B cell (primary cell): ENCODE measurements around the gene ITIH3. TPM values are rescaled to one million over a fixed set of nuclear protein-coding genes. Genes with fewer than 3 reads are reported as not detected.

Experiments used
- ATAC-seq: fragments of 200-7000 bp; cut with Tn5 transposase; one replicate; pipeline ENCODE4 v1.10.0; 2021; ENCODE audit warnings: low read depth, mild to moderate bottlenecking, moderate number of reproducible peaks, moderate library complexity
- CTCF ChIA-PET: fragments of 350-600 bp; sonication (Branson Sonifier 250); formaldehyde crosslinking; loops from one replicate; lab custom pipeline; 2021; ENCODE audit warnings: antibody characterized with exemption, inconsistent platforms; lab: Charles Lee
- POLR2A ChIA-PET: fragments of 350-600 bp; sonication (Branson Sonifier 250); formaldehyde crosslinking; loops from one replicate; lab custom pipeline; 2021; ENCODE audit warnings: antibody characterized with exemption; lab: Charles Lee
- DNase-seq: peaks from one replicate; pipeline ENCODE4 v3.0.0; 2013
- H2AFZ ChIP-seq: 2 replicates; pipeline ENCODE4 v1.6.1; 2012; ENCODE audit warnings: mild to moderate bottlenecking, low read depth, low read length; ENCODE audit not compliant: insufficient read depth, poor library complexity, severe bottlenecking
- H3K27ac ChIP-seq, 2 donors: 1 replicate in 1 of 2; 2 replicates in 1 of 2; pipeline ENCODE4 v1.5.1; 2012 to 2013; ENCODE audit warnings: low read length in 2 of 2, mild to moderate bottlenecking in 2 of 2, moderate library complexity in 1 of 2
- H3K27me3 ChIP-seq, 4 experiments: fragments of 200-600 bp in 1 of 4; sonication (generic) in 1 of 4; replicated peaks in 1 of 4; 1 replicate in 2 of 4; 2 replicates in 2 of 4; pipeline versions ENCODE4 v1.6.1 to v1.7.0; 2013 to 2016; ENCODE audit warnings: low read length in 3 of 4, mild to moderate bottlenecking in 2 of 4, mixed read lengths in 1 of 4, moderate library complexity in 1 of 4; ENCODE audit not compliant: insufficient read depth in 4 of 4, control insufficient read depth in 3 of 4; ENCODE audit errors: control extremely low read depth in 1 of 4
- H3K36me3 ChIP-seq, 2 experiments: replicated peaks in 1 of 2; 1 replicate in 1 of 2; 2 replicates in 1 of 2; pipeline versions ENCODE4 v1.6.1 to v1.7.1; 2013; ENCODE audit warnings: low read length in 1 of 2; ENCODE audit not compliant: insufficient read depth in 2 of 2, control insufficient read depth in 1 of 2; ENCODE audit errors: control extremely low read depth in 1 of 2, extremely low read depth in 1 of 2
- H3K4me1 ChIP-seq, 2 donors: fragments of 200-600 bp in 1 of 2; sonication (generic) in 1 of 2; 1 replicate in 1 of 2; 2 replicates in 1 of 2; pipeline versions ENCODE4 v1.5.1 to v1.6.1; 2013 to 2017; ENCODE audit warnings: low read length in 2 of 2; ENCODE audit not compliant: control insufficient read depth in 2 of 2, insufficient read depth in 2 of 2
- H3K4me2 ChIP-seq: replicated peaks from 2 replicates; pipeline ENCODE3; 2012; ENCODE audit warnings: mild to moderate bottlenecking, low read depth, low read length; ENCODE audit not compliant: poor library complexity, severe bottlenecking
- H3K4me3 ChIP-seq, 5 experiments: fragments of 200-600 bp in 1 of 5; sonication (generic) in 1 of 5; 1 replicate in 3 of 5; 2 replicates in 2 of 5; pipeline versions ENCODE4 v1.5.1 to v1.7.0; 2011 to 2016; ENCODE audit warnings: low read length in 4 of 5, mild to moderate bottlenecking in 4 of 5, low read depth in 2 of 5, control low read depth in 1 of 5, moderate library complexity in 1 of 5; ENCODE audit not compliant: insufficient read depth in 1 of 5; ENCODE audit errors: control extremely low read depth in 1 of 5, extremely low read depth in 1 of 5
- H3K79me2 ChIP-seq: fragments of 200-600 bp; sonication (generic); one replicate; pipeline ENCODE4 v1.6.0; 2016; ENCODE audit warnings: low read length; ENCODE audit not compliant: control insufficient read depth, insufficient read depth
- H3K9ac ChIP-seq: fragments of 200-600 bp; sonication (generic); 2 replicates; pipeline ENCODE4 v1.6.1; 2017; ENCODE audit warnings: mild to moderate bottlenecking, low read length, moderate library complexity
- H3K9me3 ChIP-seq, 3 donors: one replicate each; pipeline versions ENCODE4 v1.6.1 to v1.7.1; 2013; ENCODE audit warnings: low read length in 2 of 3; ENCODE audit not compliant: control insufficient read depth in 2 of 3, insufficient read depth in 1 of 3; ENCODE audit errors: control extremely low read depth in 1 of 3
- H4K20me1 ChIP-seq: 2 replicates; pipeline ENCODE4 v1.6.0; 2012; ENCODE audit warnings: mild to moderate bottlenecking, low read length; ENCODE audit not compliant: insufficient read depth, control insufficient read depth, poor library complexity, severe bottlenecking
- H3K27ac Mint-ChIP-seq: one replicate; pipeline ENCODE4 v1.8.0; 2021; ENCODE audit warnings: mixed read lengths
- H3K27me3 Mint-ChIP-seq: one replicate; pipeline ENCODE4 v1.8.0; 2021; ENCODE audit warnings: mixed read lengths
- H3K4me1 Mint-ChIP-seq: one replicate; pipeline ENCODE4 v1.8.0; 2021; ENCODE audit warnings: mixed read lengths
- H3K4me3 Mint-ChIP-seq: one replicate; pipeline ENCODE4 v1.8.0; 2021; ENCODE audit warnings: mixed read lengths
- H3K9me3 Mint-ChIP-seq: one replicate; pipeline ENCODE4 v1.8.0; 2022; ENCODE audit warnings: mixed read lengths; ENCODE audit not compliant: insufficient read depth
- CTCF ChIP-seq: fragments of 200-600 bp; IDR thresholded peaks from one replicate; pipeline ENCODE4 v1.8.0; 2022; ENCODE audit warnings: antibody characterized with exemption, mild to moderate bottlenecking
- EZH2 ChIP-seq: IDR thresholded peaks from 2 replicates; pipeline ENCODE4 v1.6.1; 2012; ENCODE audit warnings: borderline replicate concordance, low read depth, mild to moderate bottlenecking, moderate library complexity, low read length; ENCODE audit not compliant: insufficient read depth, poor library complexity, severe bottlenecking
- WGBS: methylation state at CpG from one replicate; pipeline ENCODE4 v1.1.5; 2013; ENCODE audit warnings: missing lambda C conversion rate; ENCODE audit not compliant: insufficient coverage; 5-methylcytosine and 5-hydroxymethylcytosine counted together
- intact Hi-C: fragments of 100-400 bp; cut with micrococcal nuclease; formaldehyde crosslinking; loops from one replicate; pipeline ENCODE4 v1.10.0; 2022
- polyA plus RNA-seq: library from polyadenylated mRNA; depleted of rRNA; stranded (reverse); fragments of >200 nt; gene quantifications from 2 replicates; pipeline ENCODE4 v1.2.3, GENCODE V29; 2012
- total RNA-seq, 2 donors: library from RNA; stranded (reverse); fragments of 120-200 nt in 1 of 2; gene quantifications; 1 replicate in 1 of 2; 2 replicates in 1 of 2; pipeline versions ENCODE4 v1.2.3 to v1.2.4, GENCODE V29; 2013 to 2022

ITIH3 gene
- total and polyA plus RNA-seq, 2 donors (not counting 1 experiment from before 2014, with no cell fraction given), result not detected

GRCh38 chr3:52848617-52849016 lies 54.0 kb downstream of the ITIH3 start:
- no peak overlapping the region for H3K27ac ChIP-seq
- Mint-ChIP-seq H3K4me1 (no peaks in the 10 kb centered on the region), H3K9me3 (no peaks in the 10 kb centered on the region), H3K4me3 (no peak overlapping the region), H3K27me3 (no peaks in the 10 kb centered on the region), H3K27ac (no peak overlapping the region)
- no peak for DNase-seq
- CTCF ChIA-PET, result interaction anchor here (0.6 to 2.4 kb wide), 7 partner anchors 10 to 265 kb away, joined by 3 to 11 read pairs (median 4); no protein-coding TSS in a partner anchor
- H3K36me3 ChIP-seq, result peaks cover 0 to 38% of the 10 kb centered on the region in 2 experiments
- no peak overlapping the region for H3K4me2 ChIP-seq
- no peak overlapping the region for H2AFZ ChIP-seq
- no peaks in the 10 kb centered on the region for H3K4me1 ChIP-seq
- H3K9me3 ChIP-seq, result no peaks in the 10 kb centered on the region
- TF ChIP-seq EZH2 (no peak), CTCF (no peak)
- no peaks in the 10 kb centered on the region for H3K27me3 ChIP-seq
- intact Hi-C loops, result no loop called here
- ATAC-seq, result no peak
- 81% methylated on average over 6 of the region's 7 CpGs for WGBS
- POLR2A ChIA-PET, result no interaction called here
- H3K79me2 ChIP-seq, result no peaks in the 10 kb centered on the region
- no peaks in the 10 kb centered on the region for H4K20me1 ChIP-seq
- H3K9ac ChIP-seq, result no peak overlapping the region
- H3K4me3 ChIP-seq, result no peak overlapping the region

GRCh38 chr3:52849656-52850055 lies 55.1 kb downstream of the ITIH3 start:
- no peaks in the 10 kb centered on the region for H3K4me1 Mint-ChIP-seq
- H3K4me3 ChIP-seq, result no peak overlapping the region
- H3K9ac ChIP-seq, result no peak overlapping the region
- no peaks in the 10 kb centered on the region for H3K4me1 ChIP-seq
- no peaks in the 10 kb centered on the region for H4K20me1 ChIP-seq
- H3K27ac ChIP-seq, result no peak overlapping the region
- H3K27me3 ChIP-seq, result no peaks in the 10 kb centered on the region
- H3K36me3 ChIP-seq, result peaks cover 0 to 36% of the 10 kb centered on the region in 2 experiments
- H3K4me3 Mint-ChIP-seq, result no peak overlapping the region
- CTCF ChIA-PET, result interaction anchor here (1.2 to 2.4 kb wide), 5 partner anchors 11 to 264 kb away, joined by 3 to 11 read pairs (median 4); no protein-coding TSS in a partner anchor
- no peaks in the 10 kb centered on the region for H3K27me3 Mint-ChIP-seq
- TF ChIP-seq EZH2 (no peak), CTCF (no peak)
- H2AFZ ChIP-seq, result no peak overlapping the region
- POLR2A ChIA-PET, result no interaction called here
- H3K9me3 Mint-ChIP-seq, result no peaks in the 10 kb centered on the region
- no peak overlapping the region for H3K4me2 ChIP-seq
- no peaks in the 10 kb centered on the region for H3K79me2 ChIP-seq
- no peak overlapping the region for H3K27ac Mint-ChIP-seq
- DNase-seq (no peak), ATAC-seq (no peak)
- intact Hi-C loops, result loop anchor here (2.0 to 5.0 kb wide), 2 partner anchors 48 to 347 kb away; partner anchors contain the start of gene STIMATE
- H3K9me3 ChIP-seq, result no peaks in the 10 kb centered on the region
- WGBS, result 96% methylated on average over 15 of the region's 15 CpGs
